Neural cell (in vitro differentiated cells): ENCODE results near the gene FRMPD4. TPM values are rescaled to one million over a fixed set of nuclear protein-coding genes. Genes with fewer than 3 reads are reported as not detected.

Experiments
- H2AFZ ChIP-seq: fragments of 200-600, 300-800 bp; sonication (generic), shearing (Covaris generic); 2 replicates; pipeline ENCODE4 v1.6.0; 2014; ENCODE audit warnings: low read depth, mild to moderate bottlenecking, antibody characterized with exemption, low read length, moderate library complexity
- H3F3A ChIP-seq: fragments of 200-600 bp; shearing (Covaris generic); 2 replicates; pipeline ENCODE4 v1.6.1; 2016; ENCODE audit warnings: mild to moderate bottlenecking, moderate library complexity, mixed read lengths, antibody characterized with exemption, low read length; ENCODE audit not compliant: insufficient read depth, poor library complexity, severe bottlenecking
- H3K27ac ChIP-seq: fragments of 200-600, 300-800 bp; sonication (generic), shearing (Covaris generic); 2 replicates; pipeline ENCODE4 v1.5.1; 2014; ENCODE audit warnings: mild to moderate bottlenecking, low read length, moderate library complexity
- H3K27me3 ChIP-seq: fragments of 300-800, 200-600 bp; sonication (generic), shearing (Covaris generic); 2 replicates; pipeline ENCODE4 v1.6.0; 2014; ENCODE audit warnings: mild to moderate bottlenecking, low read depth, low read length, moderate library complexity; ENCODE audit not compliant: insufficient read depth
- H3K36me3 ChIP-seq: fragments of 300-800, 200-600 bp; sonication (generic), shearing (Covaris generic); 2 replicates; pipeline ENCODE4 v1.5.1; 2014; ENCODE audit warnings: mild to moderate bottlenecking, antibody characterized with exemption, low read length, moderate library complexity; ENCODE audit not compliant: insufficient read depth
- H3K4me2 ChIP-seq: fragments of 300-800, 200-600 bp; sonication (generic), shearing (Covaris generic); 2 replicates; pipeline ENCODE4 v1.6.0; 2014; ENCODE audit warnings: mild to moderate bottlenecking, low read length
- H3K4me3 ChIP-seq: fragments of 300-800, 200-600 bp; sonication (generic), shearing (Covaris generic); 2 replicates; pipeline ENCODE4 v1.5.1; 2014; ENCODE audit warnings: mild to moderate bottlenecking, low read length, moderate library complexity
- H3K79me2 ChIP-seq: fragments of 200-600 bp; shearing (Covaris generic); replicated peaks from 2 replicates; pipeline ENCODE4 v1.6.0; 2014; ENCODE audit warnings: mild to moderate bottlenecking, low read length, moderate library complexity; ENCODE audit not compliant: insufficient read depth
- H3K9ac ChIP-seq: fragments of 300-800, 200-600 bp; sonication (generic), shearing (Covaris generic); 2 replicates; pipeline ENCODE4 v1.6.1; 2016; ENCODE audit warnings: mild to moderate bottlenecking, low read length, mixed read lengths
- H3K9me2 ChIP-seq: fragments of 200-600 bp; shearing (Covaris generic); 2 replicates; pipeline ENCODE4 v1.6.1; 2016; ENCODE audit warnings: mild to moderate bottlenecking, low read length, mixed read lengths; ENCODE audit not compliant: insufficient read depth
- H3K9me3 ChIP-seq: fragments of 200-600, 300-800 bp; sonication (generic), shearing (Covaris generic); 2 replicates; pipeline ENCODE4 v1.6.1; 2016; ENCODE audit warnings: mild to moderate bottlenecking, mixed run types, low read length, moderate library complexity, mixed read lengths
- H4K20me1 ChIP-seq: fragments of 200-600 bp; shearing (Covaris generic); 2 replicates; pipeline ENCODE4 v1.6.1; 2016; ENCODE audit warnings: mild to moderate bottlenecking, mixed run types; ENCODE audit not compliant: insufficient read depth
- EP300 ChIP-seq: fragments of 450-650 bp; conservative IDR thresholded peaks from 2 replicates; pipeline ENCODE4 v1.6.1; 2014; ENCODE audit warnings: antibody characterized with exemption, mild to moderate bottlenecking, moderate library complexity; ENCODE audit not compliant: poor library complexity, severe bottlenecking
- EZH2 ChIP-seq: fragments of 200-600, 300-800 bp; shearing (Covaris generic), sonication (generic); IDR thresholded peaks from 2 replicates; pipeline ENCODE4 v1.6.1; 2014; ENCODE audit warnings: antibody characterized with exemption, low read length, borderline replicate concordance, mild to moderate bottlenecking; ENCODE audit not compliant: insufficient read depth, poor library complexity, severe bottlenecking
- MXI1 ChIP-seq: fragments of 450-650 bp; conservative IDR thresholded peaks from 2 replicates; pipeline ENCODE4 v1.6.1; 2014; ENCODE audit warnings: antibody characterized with exemption, mild to moderate bottlenecking; ENCODE audit not compliant: poor library complexity, severe bottlenecking
- POLR2AphosphoS5 ChIP-seq: IDR thresholded peaks from 2 replicates; pipeline ENCODE4 v1.6.1; 2012
- RAD21 ChIP-seq: fragments of 450-650 bp; conservative IDR thresholded peaks from 2 replicates; pipeline ENCODE4 v1.6.1; 2014; ENCODE audit warnings: antibody characterized with exemption, mild to moderate bottlenecking, moderate library complexity
- SMC3 ChIP-seq: fragments of 450-650 bp; conservative IDR thresholded peaks from 2 replicates; pipeline ENCODE4 v1.6.1; 2014; ENCODE audit warnings: antibody characterized with exemption, mild to moderate bottlenecking, moderate library complexity; ENCODE audit not compliant: poor library complexity
- TAF1 ChIP-seq: IDR thresholded peaks from 2 replicates; pipeline ENCODE4 v1.6.1; 2012; ENCODE audit warnings: low read depth
- polyA plus RNA-seq: library from polyadenylated mRNA; depleted of rRNA; stranded (reverse); fragments of >200 nt; gene quantifications from 2 replicates; pipeline ENCODE4 v1.2.3, GENCODE V29; 2014
- TF ChIP-seq, protein P1 (sequence below): IDR thresholded peaks from 2 replicates; pipeline ENCODE4 v1.6.1; 2012; ENCODE audit warnings: borderline replicate concordance
- TF ChIP-seq, protein P2 (sequence below): fragments of 450-650 bp; IDR thresholded peaks from 2 replicates; pipeline ENCODE4 v1.5.1; 2014; ENCODE audit warnings: antibody characterized with exemption, mild to moderate bottlenecking, moderate library complexity; ENCODE audit not compliant: poor library complexity, severe bottlenecking

Gene FRMPD4
- polyA plus RNA-seq, 1 donor from 2014 or later, result 1.2 TPM

DNA sequence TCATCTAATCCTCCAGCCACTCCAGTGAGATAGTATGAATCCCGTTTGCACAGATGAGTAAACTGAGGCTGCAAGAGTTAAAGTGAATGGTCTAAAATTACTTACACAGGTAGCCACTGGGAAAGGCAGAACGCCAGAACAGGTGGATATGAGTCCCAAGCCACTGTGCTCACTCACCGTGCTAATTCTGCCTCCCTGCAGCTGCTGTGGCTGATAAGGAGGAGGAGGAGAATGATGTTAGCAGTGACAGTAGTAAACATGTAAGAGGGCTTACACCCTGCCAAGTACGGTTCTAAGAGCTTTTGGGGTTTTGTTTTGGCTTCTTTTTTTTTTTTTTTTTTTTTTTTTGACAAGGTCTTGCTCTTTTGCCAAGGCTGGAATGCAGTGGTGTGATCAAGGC lies 562.5 kb downstream of the FRMPD4 start:
- H3F3A ChIP-seq, result no peaks in the 10 kb centered on the region
- no peaks in the 10 kb centered on the region for H4K20me1 ChIP-seq
- H3K9ac ChIP-seq, result no peak overlapping the region
- H3K79me2 ChIP-seq, result no peaks in the 10 kb centered on the region
- no peak overlapping the region for H3K4me3 ChIP-seq
- H3K4me2 ChIP-seq, result no peak overlapping the region
- no peaks in the 10 kb centered on the region for H3K9me3 ChIP-seq
- no peak overlapping the region for H3K27ac ChIP-seq
- no peaks in the 10 kb centered on the region for H3K9me2 ChIP-seq
- TF ChIP-seq, protein P1, sequence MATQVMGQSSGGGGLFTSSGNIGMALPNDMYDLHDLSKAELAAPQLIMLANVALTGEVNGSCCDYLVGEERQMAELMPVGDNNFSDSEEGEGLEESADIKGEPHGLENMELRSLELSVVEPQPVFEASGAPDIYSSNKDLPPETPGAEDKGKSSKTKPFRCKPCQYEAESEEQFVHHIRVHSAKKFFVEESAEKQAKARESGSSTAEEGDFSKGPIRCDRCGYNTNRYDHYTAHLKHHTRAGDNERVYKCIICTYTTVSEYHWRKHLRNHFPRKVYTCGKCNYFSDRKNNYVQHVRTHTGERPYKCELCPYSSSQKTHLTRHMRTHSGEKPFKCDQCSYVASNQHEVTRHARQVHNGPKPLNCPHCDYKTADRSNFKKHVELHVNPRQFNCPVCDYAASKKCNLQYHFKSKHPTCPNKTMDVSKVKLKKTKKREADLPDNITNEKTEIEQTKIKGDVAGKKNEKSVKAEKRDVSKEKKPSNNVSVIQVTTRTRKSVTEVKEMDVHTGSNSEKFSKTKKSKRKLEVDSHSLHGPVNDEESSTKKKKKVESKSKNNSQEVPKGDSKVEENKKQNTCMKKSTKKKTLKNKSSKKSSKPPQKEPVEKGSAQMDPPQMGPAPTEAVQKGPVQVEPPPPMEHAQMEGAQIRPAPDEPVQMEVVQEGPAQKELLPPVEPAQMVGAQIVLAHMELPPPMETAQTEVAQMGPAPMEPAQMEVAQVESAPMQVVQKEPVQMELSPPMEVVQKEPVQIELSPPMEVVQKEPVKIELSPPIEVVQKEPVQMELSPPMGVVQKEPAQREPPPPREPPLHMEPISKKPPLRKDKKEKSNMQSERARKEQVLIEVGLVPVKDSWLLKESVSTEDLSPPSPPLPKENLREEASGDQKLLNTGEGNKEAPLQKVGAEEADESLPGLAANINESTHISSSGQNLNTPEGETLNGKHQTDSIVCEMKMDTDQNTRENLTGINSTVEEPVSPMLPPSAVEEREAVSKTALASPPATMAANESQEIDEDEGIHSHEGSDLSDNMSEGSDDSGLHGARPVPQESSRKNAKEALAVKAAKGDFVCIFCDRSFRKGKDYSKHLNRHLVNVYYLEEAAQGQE, result no peak
- no peaks in the 10 kb centered on the region for H3K27me3 ChIP-seq
- no peak overlapping the region for H2AFZ ChIP-seq
- no peaks in the 10 kb centered on the region for H3K36me3 ChIP-seq

DNA sequence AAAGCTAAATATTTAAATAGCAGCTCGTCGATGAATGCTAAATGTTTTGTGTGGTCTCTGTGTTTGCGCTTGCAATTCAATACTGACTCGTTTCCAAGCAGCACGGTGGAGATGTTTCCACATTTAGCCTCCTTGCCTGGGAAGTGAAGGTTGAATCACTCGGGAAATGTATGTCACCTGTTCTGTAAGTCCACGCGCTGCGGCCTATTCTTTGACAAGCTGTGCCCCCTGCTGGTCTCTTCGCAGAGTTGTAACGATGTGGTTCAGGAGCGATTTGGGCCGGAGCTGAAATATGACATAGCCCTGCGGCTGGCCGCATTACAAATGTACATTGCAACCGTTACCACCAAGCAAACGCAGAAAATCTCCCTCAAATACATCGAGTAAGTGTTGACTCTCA lies 563.4 kb downstream of the FRMPD4 start:
- no peak for TF ChIP-seq MXI1
- peak; percentile 81 for TF ChIP-seq RAD21
- peak; percentile 82 for TF ChIP-seq SMC3
- TF ChIP-seq EP300, result no peak
- no peak for TF ChIP-seq EZH2
- TF ChIP-seq POLR2AphosphoS5, result no peak
- TF ChIP-seq TAF1, result no peak
- TF ChIP-seq, protein P2, sequence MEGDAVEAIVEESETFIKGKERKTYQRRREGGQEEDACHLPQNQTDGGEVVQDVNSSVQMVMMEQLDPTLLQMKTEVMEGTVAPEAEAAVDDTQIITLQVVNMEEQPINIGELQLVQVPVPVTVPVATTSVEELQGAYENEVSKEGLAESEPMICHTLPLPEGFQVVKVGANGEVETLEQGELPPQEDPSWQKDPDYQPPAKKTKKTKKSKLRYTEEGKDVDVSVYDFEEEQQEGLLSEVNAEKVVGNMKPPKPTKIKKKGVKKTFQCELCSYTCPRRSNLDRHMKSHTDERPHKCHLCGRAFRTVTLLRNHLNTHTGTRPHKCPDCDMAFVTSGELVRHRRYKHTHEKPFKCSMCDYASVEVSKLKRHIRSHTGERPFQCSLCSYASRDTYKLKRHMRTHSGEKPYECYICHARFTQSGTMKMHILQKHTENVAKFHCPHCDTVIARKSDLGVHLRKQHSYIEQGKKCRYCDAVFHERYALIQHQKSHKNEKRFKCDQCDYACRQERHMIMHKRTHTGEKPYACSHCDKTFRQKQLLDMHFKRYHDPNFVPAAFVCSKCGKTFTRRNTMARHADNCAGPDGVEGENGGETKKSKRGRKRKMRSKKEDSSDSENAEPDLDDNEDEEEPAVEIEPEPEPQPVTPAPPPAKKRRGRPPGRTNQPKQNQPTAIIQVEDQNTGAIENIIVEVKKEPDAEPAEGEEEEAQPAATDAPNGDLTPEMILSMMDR, result peak; percentile 72
- TF ChIP-seq, protein P1, result no peak
- Histone ChIP-seq H3K27ac (no peak overlapping the region), H3K27me3 (no peaks in the 10 kb centered on the region), H2AFZ (no peak overlapping the region), H3K4me3 (no peak overlapping the region), H3F3A (no peaks in the 10 kb centered on the region), H3K79me2 (no peaks in the 10 kb centered on the region), H3K9me2 (no peaks in the 10 kb centered on the region), H3K36me3 (no peaks in the 10 kb centered on the region), H3K9me3 (no peaks in the 10 kb centered on the region), H3K4me2 (no peak overlapping the region), H4K20me1 (no peaks in the 10 kb centered on the region), H3K9ac (no peak overlapping the region)
